ENCODE measurements around the gene SLC43A1.
"Not testable (repeated sequence)": the region's sequence is repeated elsewhere in the genome, so short reads cannot be mapped to it uniquely, and the experiment has no call there.

SLC43A1 gene

DNA sequence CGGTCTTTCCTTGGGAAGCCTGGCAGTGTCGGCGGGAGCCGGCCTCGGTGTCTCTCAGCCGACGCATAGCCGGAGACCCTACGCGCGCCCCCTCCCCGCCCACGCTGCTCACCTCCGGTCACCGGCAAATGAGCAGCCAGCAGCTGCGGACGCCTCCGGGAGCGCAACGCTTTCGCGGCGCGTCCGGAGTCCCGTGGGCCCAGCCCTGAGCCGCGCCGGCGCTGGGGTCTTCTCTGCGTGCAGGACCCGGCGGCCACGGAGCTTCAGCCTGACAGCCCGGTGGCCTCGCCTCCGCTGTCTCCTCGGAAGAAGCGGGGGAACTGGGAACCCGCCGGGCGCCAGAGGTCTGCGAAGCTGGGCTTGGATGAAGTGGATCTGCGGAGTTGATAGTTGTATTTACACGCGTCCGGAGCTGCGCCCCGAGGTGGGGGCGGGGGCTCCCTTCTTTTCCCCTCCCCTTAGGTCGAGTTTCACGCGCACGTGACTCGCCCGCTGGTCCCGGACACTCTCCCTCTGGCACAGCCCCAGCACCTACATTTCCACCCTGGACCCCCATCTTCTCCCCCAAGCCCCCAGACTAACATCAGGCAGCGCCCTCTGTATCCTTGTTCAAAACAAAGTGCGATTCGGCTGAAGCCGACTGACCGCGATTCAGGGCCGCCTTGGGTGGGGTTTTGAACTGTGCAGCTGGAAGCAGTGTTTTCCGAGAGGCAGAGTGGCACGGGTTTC lies at the start of gene SLC43A1:
TSS of gene SLC43A1 (minus strand) at position 371 of the 729 bp plus-strand sequence. CDS start 1,591 bp downstream, outside the sequence.
- no peak within 1 kb of the TSS for H3K27ac ChIP-seq
- no peak for DNase-seq (ENCODE audit: low read depth, low spot score)

DNA sequence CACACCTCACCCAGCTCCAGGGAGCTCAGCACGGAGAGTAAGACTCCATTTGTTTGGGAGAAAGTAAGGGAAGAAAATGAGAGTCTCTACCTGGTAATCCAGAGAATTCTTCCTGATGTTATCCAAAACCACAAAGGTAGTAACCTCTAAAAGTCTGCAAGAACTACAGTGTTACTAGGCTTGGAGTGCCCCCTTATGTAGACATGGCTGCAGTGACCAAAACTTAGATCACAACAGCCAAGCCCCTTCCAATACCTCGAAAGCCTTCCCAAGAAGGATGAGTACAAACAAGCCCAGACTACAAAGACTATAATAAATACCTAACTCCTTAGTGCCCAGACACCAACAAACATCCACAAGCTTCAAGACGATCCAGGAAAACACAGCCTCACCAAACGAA lies 47.1 kb upstream of the SLC43A1 start:
- no peak overlapping the region for H3K27ac ChIP-seq
- DNase-seq (ENCODE audit: low read depth, low spot score): no peak

- no peak overlapping the region for H3K27ac ChIP-seq
- DNase-seq (ENCODE audit: low read depth, low spot score): no peak
These were observed 44.6 kb upstream of the SLC43A1 start for GRCh38 chr11:57560146-57560545.

DNA sequence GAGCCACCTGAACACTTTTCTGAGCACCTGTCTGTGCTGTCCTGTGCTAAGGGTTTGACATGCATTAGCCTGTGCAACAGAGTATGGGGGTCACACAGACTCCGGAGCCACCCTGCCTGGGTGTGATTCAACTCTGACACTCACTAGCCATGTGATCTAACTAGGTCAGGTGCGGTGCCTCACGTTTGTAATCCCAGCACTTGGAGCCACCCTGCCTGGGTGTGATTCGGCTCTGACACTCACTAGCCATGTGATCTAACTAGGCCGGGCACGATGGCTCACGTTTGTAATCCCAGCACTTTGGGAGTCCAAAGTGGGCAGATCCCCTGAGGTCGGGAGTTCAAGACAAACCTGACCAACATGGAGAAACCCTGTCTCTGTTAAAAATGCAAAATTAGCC lies 40.5 kb upstream of the SLC43A1 start:
- no peak overlapping the region for H3K27ac ChIP-seq
- no peak for DNase-seq (ENCODE audit: low read depth, low spot score)

DNA sequence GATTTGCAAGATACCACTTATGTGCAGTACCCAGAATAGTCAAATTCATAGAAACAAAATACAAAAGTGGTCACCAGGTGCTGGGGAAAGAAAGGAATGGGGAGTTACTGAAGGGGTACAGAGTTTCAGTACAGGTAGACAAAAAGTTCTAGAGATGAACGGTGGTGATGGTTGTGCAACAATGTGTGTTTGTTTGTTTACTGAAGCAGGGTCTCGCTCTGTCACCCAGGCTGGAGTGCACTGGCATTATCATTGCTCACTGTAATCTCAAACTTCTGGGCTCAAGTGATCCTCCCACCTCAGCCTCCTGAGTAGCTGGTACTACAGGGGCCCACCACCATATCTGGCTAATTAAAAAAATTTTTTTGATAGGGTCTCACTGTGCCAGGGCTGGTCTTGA lies 39.9 kb upstream of the SLC43A1 start:
- no peak overlapping the region for H3K27ac ChIP-seq
- DNase-seq (ENCODE audit: low read depth, low spot score): no peak

DNA sequence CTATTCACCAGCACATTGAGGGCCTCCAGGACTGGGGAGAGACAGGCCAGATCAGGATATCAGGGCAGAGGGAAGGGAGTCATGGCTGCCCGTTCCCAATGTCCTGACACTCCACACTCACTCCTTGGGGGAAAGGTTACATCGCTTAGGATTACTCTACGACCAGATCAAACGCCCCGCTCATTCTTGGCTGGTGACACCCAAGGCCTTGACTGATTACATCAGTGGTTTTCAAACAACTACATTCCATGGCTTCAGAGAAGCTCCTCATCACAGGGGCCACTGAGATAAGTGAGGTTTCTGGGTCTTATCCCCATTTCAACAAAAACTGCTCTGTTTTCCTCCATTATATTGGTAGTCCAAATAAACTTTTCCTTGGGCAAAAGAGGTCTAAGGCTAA lies 37.0 kb upstream of the SLC43A1 start:
- DNase-seq (ENCODE audit: low read depth, low spot score): no peak
- H3K27ac ChIP-seq: no peak overlapping the region

DNA sequence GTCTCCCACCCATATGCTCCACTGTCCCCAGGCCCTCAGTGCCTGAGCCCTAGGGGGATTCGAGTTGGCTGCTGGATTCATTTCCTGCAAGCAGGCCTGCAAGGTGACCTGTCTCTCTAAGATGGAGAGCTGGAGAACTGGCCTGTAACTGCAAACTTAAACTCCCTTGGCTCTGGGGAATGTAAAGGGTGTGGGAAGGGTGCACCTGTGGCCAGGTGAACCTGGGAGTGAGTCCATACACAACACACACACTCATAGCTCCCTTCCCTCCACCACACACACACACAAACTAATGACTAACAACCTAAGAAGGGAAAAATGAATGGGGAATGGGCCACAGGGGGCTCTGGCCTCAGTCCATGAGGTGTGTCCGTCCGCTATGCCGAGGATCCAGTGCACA lies 36.4 kb upstream of the SLC43A1 start:
- no peak overlapping the region for H3K27ac ChIP-seq
- no peak for DNase-seq (ENCODE audit: low read depth, low spot score)

DNA sequence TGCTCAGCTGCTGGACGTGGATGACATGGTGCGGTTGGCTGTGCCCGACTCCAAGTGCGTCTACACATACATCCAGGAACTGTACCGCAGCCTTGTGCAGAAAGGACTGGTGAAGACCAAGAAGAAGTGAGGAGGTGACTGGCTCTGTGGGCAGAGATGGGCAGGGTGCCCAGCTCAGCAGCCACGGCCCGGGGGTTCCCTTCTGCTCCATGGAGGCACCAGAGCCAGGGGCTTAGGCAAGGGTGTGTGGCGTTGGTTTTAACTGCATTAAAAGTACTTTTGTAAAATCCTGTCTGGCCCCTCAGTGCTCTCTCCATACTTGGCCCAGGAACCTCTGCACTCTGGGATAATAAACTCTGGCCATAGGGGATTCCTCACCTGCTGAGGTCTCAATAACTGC lies 34.5 kb upstream of the SLC43A1 start:
- no peak overlapping the region for H3K27ac ChIP-seq
- no peak for DNase-seq (ENCODE audit: low read depth, low spot score)

GRCh38 chr11:57547854-57548377 lies 32.4 kb upstream of the SLC43A1 start:
- DNase-seq (ENCODE audit: low read depth, low spot score): no peak

GRCh38 chr11:57546869-57547475 lies 31.5 kb upstream of the SLC43A1 start:
- no peak overlapping the region for H3K27ac ChIP-seq
- no peak for DNase-seq (ENCODE audit: low read depth, low spot score)

More at GRCh38 chr11:57547854-57548377, 32.4 kb upstream of the SLC43A1 start:
- no peak overlapping the region for H3K27ac ChIP-seq

DNA sequence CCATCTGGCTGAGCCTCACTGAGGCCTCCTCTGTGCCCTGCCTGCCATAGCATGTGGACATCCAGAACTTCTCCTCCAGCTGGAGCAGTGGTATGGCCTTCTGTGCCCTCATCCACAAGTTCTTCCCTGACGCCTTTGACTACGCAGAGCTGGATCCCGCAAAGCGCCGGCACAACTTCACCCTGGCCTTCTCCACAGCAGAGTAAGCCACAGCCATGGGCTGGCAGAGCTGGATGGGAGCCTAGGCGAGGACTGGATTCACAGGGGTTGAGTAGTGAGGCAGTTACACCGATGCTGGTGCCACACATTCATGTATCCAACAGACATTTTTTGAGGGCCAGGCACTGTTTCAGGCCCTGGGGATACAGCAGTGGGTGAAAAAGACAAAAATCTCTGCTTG lies 30.9 kb upstream of the SLC43A1 start:
- DNase-seq (ENCODE audit: low read depth, low spot score): no peak
- H3K27ac ChIP-seq: no peak overlapping the region

- H3K27ac ChIP-seq: no peak overlapping the region
- no peak for DNase-seq (ENCODE audit: low read depth, low spot score)
These were observed 30.4 kb upstream of the SLC43A1 start for GRCh38 chr11:57545883-57546282.

GRCh38 chr11:57544566-57544965 lies 29.1 kb upstream of the SLC43A1 start:
- DNase-seq (ENCODE audit: low read depth, low spot score): no peak
- no peak overlapping the region for H3K27ac ChIP-seq

GRCh38 chr11:57543593-57543992 lies 28.1 kb upstream of the SLC43A1 start:
- H3K27ac ChIP-seq: no peak overlapping the region
- no peak for DNase-seq (ENCODE audit: low read depth, low spot score)

DNA sequence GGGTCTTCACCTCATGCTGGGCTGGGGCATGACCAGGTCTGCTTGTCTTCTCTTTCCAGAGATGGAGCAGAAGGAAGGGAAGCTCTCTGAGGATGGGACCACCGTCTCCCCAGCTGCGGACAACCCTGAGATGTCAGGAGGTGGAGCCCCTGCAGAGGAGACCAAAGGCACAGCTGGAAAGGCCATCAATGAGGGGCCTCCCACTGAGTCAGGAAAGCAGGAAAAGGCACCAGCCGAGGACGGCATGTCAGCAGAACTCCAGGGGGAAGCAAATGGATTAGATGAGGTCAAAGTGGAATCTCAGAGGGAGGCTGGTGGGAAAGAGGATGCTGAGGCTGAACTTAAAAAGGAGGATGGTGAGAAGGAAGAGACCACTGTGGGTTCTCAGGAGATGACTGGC lies 27.1 kb upstream of the SLC43A1 start:
- no peak overlapping the region for H3K27ac ChIP-seq
- no peak for DNase-seq (ENCODE audit: low read depth, low spot score)

GRCh38 chr11:57541169-57541568 lies 25.7 kb upstream of the SLC43A1 start:
- no peak for DNase-seq (ENCODE audit: low read depth, low spot score)
- no peak overlapping the region for H3K27ac ChIP-seq

DNA sequence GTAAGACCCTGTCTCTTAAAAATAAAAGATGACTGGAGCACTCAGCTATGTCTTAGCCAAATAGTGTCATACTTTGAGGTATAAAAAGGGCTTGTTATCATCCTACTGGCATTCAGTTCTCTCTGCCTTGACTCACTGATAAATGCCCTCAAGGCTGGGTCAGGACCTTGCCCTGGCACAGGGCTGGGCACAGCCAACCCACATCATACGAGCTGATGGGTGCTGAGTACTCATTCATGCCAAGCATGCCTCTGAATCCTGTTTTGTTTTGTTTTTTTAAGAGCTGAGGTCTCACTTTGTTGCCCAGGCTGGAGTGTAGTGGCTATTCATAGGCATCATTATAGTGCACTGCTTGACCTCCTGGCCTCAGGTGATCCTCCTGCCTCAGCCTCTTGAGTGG lies 23.8 kb upstream of the SLC43A1 start:
- no peak for DNase-seq (ENCODE audit: low read depth, low spot score)
- H3K27ac ChIP-seq: no peak overlapping the region

GRCh38 chr11:57536947-57537619 lies 21.6 kb upstream of the SLC43A1 start, which contains the start of gene SMTNL1:
Gene SMTNL1 (plus strand): TSS chr11:57537595. CDS start chr11:57542643, 5,048 bp downstream.
- H3K27ac ChIP-seq: no peak within 1 kb of the TSS
- no peak for DNase-seq (ENCODE audit: low read depth, low spot score)

DNA sequence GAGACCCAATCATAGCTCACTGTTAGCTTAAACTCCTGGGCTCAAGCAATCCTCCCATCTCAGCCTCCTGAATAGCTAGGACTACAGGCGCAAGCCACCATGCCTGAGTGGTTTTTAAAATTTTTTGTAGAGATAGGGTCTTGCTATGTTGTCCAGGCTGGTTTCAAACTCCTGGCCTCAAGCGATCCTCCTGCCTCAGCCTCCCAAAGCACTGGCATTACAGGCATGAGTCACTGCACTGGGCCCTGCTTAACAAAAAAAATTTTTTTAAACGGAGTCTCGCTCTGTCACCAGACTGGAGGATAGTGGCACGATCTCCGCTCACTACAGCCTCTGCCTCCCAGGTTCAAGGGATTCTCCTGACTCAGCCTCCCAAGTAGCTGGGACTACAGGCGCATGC lies 18.9 kb upstream of the SLC43A1 start:
- not testable (repeated sequence) for DNase-seq (ENCODE audit: low read depth, low spot score); H3K27ac ChIP-seq

DNA sequence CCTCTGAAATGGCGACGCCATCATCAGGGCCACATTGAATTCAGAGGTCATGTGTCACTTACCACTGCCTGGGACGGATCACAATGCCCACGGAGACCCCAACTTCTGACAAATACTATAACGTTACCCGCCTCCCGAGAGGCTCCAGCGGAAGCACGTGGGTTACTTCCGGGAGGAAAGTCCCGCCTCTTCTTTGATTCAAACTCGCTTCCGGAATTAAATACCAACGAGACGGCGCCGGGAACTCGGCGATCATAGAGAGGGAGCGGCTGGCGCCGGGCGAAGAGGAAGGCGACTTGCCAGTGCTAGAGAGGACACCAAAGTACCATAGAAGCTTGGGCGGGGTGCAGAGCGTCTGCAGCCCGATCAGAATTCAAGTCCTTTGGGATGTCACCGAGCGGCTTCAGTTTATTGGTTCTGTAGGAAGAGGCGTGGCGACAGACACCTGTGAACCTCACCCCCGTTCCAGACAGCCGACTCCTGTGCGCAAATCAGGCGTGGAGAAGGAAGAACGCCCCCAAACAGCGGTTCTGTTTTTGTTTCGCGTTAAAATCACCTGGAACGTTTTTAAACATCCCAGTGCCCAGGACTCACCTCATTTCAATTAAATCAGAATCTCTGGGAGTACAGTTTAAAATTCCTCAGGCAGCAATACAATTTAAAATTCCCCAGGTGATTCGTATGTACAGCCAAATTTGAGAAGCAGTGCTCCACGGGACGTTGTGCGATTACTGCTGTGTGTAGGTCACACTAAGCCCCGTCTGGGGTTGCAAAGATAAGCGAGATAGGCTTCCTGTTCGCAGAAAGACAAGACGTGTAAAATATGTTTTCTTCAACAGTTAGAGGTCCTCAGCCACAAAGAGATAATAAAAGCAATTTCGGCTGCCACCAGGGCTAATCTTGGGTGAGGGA lies 15.3 kb upstream of the SLC43A1 start, which contains the start of gene TIMM10:
TSS of gene TIMM10 (minus strand) at position 159 of the 912 bp plus-strand sequence. CDS start 565 bp downstream, outside the sequence.
- DNase-seq (ENCODE audit: low read depth, low spot score): peak; percentile 95
- peak within 1 kb of the TSS; percentile 41 for H3K27ac ChIP-seq
